ENCODE results near the gene ZNF346. TPM values are rescaled to one million over a fixed set of nuclear protein-coding genes. Genes with fewer than 3 reads are reported as not detected.

Gene ZNF346
- total and polyA plus RNA-seq, 2 of the 13 experiments (the other 11 are each of a cell fraction or from before 2014, with no cell fraction given) = 8.6 to 19.4 TPM

DNA sequence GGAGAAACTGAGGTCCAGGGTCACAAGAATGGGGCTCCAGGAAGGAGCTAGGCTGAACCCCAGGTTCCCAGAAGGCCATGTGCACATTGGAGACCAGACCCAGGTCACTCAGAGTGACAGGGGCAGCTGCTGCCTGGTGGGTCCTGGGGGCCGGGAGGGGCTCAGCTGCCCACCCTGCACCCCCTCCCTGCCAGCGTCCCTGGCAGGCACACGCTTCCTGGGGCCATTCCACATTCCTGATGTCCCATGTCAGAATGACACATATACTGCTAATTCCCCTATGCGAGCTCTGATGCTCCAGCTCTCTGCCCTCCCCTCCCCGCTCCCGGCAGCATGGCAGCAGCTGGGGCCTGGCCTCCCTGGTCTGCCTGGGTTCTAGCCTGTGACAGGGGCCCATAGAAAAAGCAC is 78.2 kb downstream of the ZNF346 start (continued):
- TF ChIP-seq ZBTB46 (CRISPR knock-in tag; IDR thresholded peaks at IDR 0.05; ENCODE audit: borderline replicate concordance) = no peak
- no peak for TF ChIP-seq ZNF20 (CRISPR knock-in tag; IDR thresholded peaks at IDR 0.05)
- no peak for TF ChIP-seq MYNN (CRISPR knock-in tag; IDR thresholded peaks at IDR 0.05; ENCODE audit: low read depth)
- no peak for TF ChIP-seq DMTF1 (CRISPR knock-in tag; IDR thresholded peaks at IDR 0.05)
- no peak for TF ChIP-seq HNRNPLL (IDR thresholded peaks at IDR 0.05; ENCODE audit: low read depth, low read length, poor library complexity, severe bottlenecking)
- TF ChIP-seq SMAD9 (CRISPR knock-in tag; IDR thresholded peaks at IDR 0.05) = no peak
- peak; percentile 36; the same call in 1 of the 2 replicates for TF ChIP-seq PATZ1 (CRISPR knock-in tag; IDR thresholded peaks at IDR 0.05)
- TF ChIP-seq ZNF75D (CRISPR knock-in tag; IDR thresholded peaks at IDR 0.05; ENCODE audit: borderline replicate concordance) = no peak
- no peak for TF ChIP-seq ZNF879 (CRISPR knock-in tag; IDR thresholded peaks at IDR 0.05)
- no peak for TF ChIP-seq ZNF260 (CRISPR knock-in tag; IDR thresholded peaks at IDR 0.05; ENCODE audit: borderline replicate concordance, low read depth)
- TF ChIP-seq, protein P1, sequence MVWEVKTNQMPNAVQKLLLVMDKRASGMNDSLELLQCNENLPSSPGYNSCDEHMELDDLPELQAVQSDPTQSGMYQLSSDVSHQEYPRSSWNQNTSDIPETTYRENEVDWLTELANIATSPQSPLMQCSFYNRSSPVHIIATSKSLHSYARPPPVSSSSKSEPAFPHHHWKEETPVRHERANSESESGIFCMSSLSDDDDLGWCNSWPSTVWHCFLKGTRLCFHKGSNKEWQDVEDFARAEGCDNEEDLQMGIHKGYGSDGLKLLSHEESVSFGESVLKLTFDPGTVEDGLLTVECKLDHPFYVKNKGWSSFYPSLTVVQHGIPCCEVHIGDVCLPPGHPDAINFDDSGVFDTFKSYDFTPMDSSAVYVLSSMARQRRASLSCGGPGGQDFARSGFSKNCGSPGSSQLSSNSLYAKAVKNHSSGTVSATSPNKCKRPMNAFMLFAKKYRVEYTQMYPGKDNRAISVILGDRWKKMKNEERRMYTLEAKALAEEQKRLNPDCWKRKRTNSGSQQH (CRISPR knock-in tag; IDR thresholded peaks at IDR 0.05; ENCODE audit: low read depth) = no peak
- no peak for TF ChIP-seq AHDC1 (CRISPR knock-in tag; IDR thresholded peaks at IDR 0.05; ENCODE audit: borderline replicate concordance)
- TF ChIP-seq KLF12 (CRISPR knock-in tag; IDR thresholded peaks at IDR 0.05; ENCODE audit: borderline replicate concordance) = 0 out of 2 replicates have a peak, but pooled peaks have one; percentile 40
- TF ChIP-seq ZFP90 (CRISPR knock-in tag; IDR thresholded peaks at IDR 0.05; ENCODE audit: borderline replicate concordance) = 0 out of 2 replicates have a peak, but pooled peaks have one; percentile 45
- no peak for TF ChIP-seq RFX3 (CRISPR knock-in tag; IDR thresholded peaks at IDR 0.05)
- no peak for TF ChIP-seq ZNF841 (CRISPR knock-in tag; IDR thresholded peaks at IDR 0.05; ENCODE audit: borderline replicate concordance)
